ENCODE data around the gene PROCA1.
"Not testable (repeated sequence)": the region's sequence is repeated elsewhere in the genome, so short reads cannot be mapped to it uniquely, and the experiment has no call there.

PROCA1 gene

GRCh38 chr17:28661635-28662526 is 49.8 kb downstream of the PROCA1 start, which contains the start of the genes SDF2 and SUPT6H:
Gene SDF2 (minus strand): TSS chr17:28661906. CDS start chr17:28661876, 30 bp downstream.
Gene SUPT6H (plus strand): TSS chr17:28662205. CDS start chr17:28673402, 11,197 bp downstream.
- Histone ChIP-seq H3K9me3 (ENCODE audit: control insufficient read depth in 2 of 2, low read length in 2 of 2) (no peaks in the 10 kb centered on the region), H3K9ac (ENCODE audit: low read length in 2 of 2) (peak within 1 kb of the TSS; percentile 98 to 100), H3K4me3 (ENCODE audit: low read length in 2 of 2) (peak within 1 kb of the TSS; percentile 99 to 100), H3K27me3 (ENCODE audit: control insufficient read depth in 1 of 2, insufficient read depth in 2 of 2, low read length in 2 of 2) (no peaks in the 10 kb centered on the region), H3K4me1 (ENCODE audit: control insufficient read depth, insufficient read depth, low read length) (peaks cover 23% of the 10 kb centered on the region), H3K36me3 (ENCODE audit: control insufficient read depth in 2 of 2, insufficient read depth in 2 of 2, low read length in 2 of 2) (peaks cover 0 to 5% of the 10 kb centered on the region in 2 donors), H3K27ac (ENCODE audit: low read length) (peak within 1 kb of the TSS; percentile 98)

DNA sequence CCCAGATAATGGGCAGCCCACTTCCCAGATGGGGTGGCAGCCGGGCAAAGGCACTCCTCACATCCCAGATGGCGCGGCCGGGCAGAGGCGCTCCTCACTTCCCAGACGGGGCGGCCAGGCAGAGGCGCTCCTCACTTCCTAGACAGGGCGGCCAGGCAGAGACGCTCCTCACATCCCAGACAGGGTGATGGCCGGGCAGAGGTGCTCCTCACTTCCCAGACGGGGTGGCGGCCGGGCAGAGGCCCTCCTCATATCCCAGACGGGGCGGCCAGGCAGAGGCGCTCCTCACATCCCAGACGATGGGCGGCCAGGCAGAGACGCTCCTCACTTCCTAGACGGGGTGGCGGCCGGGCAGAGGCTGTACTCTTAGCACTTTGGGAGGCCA is 52.2 kb downstream of the PROCA1 start:
- H3K9ac ChIP-seq (ENCODE audit: low read length in 2 of 2); H3K36me3 ChIP-seq (ENCODE audit: control insufficient read depth in 2 of 2, insufficient read depth in 2 of 2, low read length in 2 of 2); H3K27ac ChIP-seq (ENCODE audit: low read length); H3K27me3 ChIP-seq (ENCODE audit: control insufficient read depth in 1 of 2, insufficient read depth in 2 of 2, low read length in 2 of 2); H3K9me3 ChIP-seq (ENCODE audit: control insufficient read depth in 2 of 2, low read length in 2 of 2); H3K4me3 ChIP-seq (ENCODE audit: low read length in 2 of 2): not testable (repeated sequence)
- peaks cover 17% of the 10 kb centered on the region for H3K4me1 ChIP-seq (ENCODE audit: control insufficient read depth, insufficient read depth, low read length)

DNA sequence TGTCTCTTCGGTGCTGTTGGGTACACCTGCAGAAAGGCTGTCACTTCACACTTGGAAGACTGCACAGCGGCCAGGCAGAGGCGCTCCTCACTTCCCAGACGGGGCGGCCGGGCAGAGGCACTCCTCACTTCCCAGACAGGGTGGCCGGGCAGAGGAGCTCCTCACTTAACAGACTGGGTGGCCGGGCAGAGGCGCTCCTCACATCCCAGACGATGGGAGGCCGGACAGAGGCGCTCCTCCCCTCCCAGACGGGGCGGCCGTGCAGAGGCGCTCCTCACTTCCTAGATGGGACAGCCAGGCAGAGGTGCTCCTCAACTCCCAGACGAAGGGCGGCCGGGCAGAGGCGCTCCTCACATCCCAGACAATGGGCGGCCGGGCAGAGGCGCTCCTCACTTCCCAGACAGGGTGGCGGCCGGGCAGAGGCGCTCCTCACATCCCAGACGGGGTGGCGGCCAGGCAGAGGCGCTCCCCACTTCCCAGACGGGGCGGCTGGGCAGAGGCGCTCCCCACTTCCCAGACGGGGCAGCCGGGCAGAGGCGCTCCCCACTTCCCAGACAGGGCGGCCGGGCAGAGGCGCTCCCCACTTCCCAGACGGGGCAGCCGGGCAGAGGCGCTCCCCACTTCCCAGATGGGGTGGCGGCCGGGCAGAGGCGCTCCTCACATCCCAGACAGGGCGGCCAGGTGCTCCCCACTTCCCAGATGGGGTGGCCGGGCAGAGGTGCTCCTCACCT is 52.8 kb downstream of the PROCA1 start:
- not testable (repeated sequence) for H3K9me3 ChIP-seq (ENCODE audit: control insufficient read depth in 2 of 2, low read length in 2 of 2); H3K36me3 ChIP-seq (ENCODE audit: control insufficient read depth in 2 of 2, insufficient read depth in 2 of 2, low read length in 2 of 2); H3K27me3 ChIP-seq (ENCODE audit: control insufficient read depth in 1 of 2, insufficient read depth in 2 of 2, low read length in 2 of 2); H3K4me3 ChIP-seq (ENCODE audit: low read length in 2 of 2); H3K27ac ChIP-seq (ENCODE audit: low read length); H3K9ac ChIP-seq (ENCODE audit: low read length in 2 of 2)
- H3K4me1 ChIP-seq (ENCODE audit: control insufficient read depth, insufficient read depth, low read length), result peaks cover 12% of the 10 kb centered on the region

GRCh38 chr17:28658342-28658741 is 53.3 kb downstream of the PROCA1 start:
- H3K9me3 ChIP-seq (ENCODE audit: control insufficient read depth in 2 of 2, low read length in 2 of 2); H3K27ac ChIP-seq (ENCODE audit: low read length); H3K4me3 ChIP-seq (ENCODE audit: low read length in 2 of 2); H3K9ac ChIP-seq (ENCODE audit: low read length in 2 of 2); H3K4me1 ChIP-seq (ENCODE audit: control insufficient read depth, insufficient read depth, low read length); H3K27me3 ChIP-seq (ENCODE audit: control insufficient read depth in 1 of 2, insufficient read depth in 2 of 2, low read length in 2 of 2): not testable (repeated sequence)
- peaks cover under 1 to 10% of the 10 kb centered on the region in 2 donors for H3K36me3 ChIP-seq (ENCODE audit: control insufficient read depth in 2 of 2, insufficient read depth in 2 of 2, low read length in 2 of 2)

- no peak overlapping the region for H3K27ac ChIP-seq (ENCODE audit: low read length)
- no peaks in the 10 kb centered on the region for H3K27me3 ChIP-seq (ENCODE audit: control insufficient read depth in 1 of 2, insufficient read depth in 2 of 2, low read length in 2 of 2)
- H3K9me3 ChIP-seq (ENCODE audit: control insufficient read depth in 2 of 2, low read length in 2 of 2), result no peaks in the 10 kb centered on the region
- no peak overlapping the region for H3K9ac ChIP-seq (ENCODE audit: low read length in 2 of 2)
- H3K4me1 ChIP-seq (ENCODE audit: control insufficient read depth, insufficient read depth, low read length), result peaks cover under 1% of the 10 kb centered on the region
- no peak overlapping the region for H3K4me3 ChIP-seq (ENCODE audit: low read length in 2 of 2)
- peaks cover 4 to 12% of the 10 kb centered on the region in 2 donors for H3K36me3 ChIP-seq (ENCODE audit: control insufficient read depth in 2 of 2, insufficient read depth in 2 of 2, low read length in 2 of 2)
These were observed 53.9 kb downstream of the PROCA1 start for GRCh38 chr17:28657756-28658155.

DNA sequence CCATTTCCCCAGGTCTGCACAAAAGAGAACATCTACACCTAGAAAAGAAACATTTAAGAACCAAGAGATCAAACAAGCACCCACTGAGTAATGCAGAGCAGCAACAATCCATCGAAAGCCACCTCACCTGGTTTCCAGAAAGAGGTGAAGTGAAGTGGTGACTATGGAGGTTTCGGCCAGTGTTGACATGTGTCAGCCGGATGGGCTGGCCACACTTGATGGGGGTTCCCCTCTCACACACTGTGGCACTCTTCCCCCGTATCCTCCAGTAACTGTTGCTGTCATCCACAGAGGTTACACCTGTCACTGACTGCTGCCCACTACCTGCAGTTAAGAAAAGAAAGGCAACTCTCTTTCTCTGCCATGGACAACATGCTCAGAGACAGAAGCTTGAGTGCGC is 56.5 kb downstream of the PROCA1 start:
- Histone ChIP-seq H3K27ac (ENCODE audit: low read length) (no peak overlapping the region), H3K4me1 (ENCODE audit: control insufficient read depth, insufficient read depth, low read length) (no peaks in the 10 kb centered on the region), H3K9me3 (ENCODE audit: control insufficient read depth in 2 of 2, low read length in 2 of 2) (no peaks in the 10 kb centered on the region), H3K36me3 (ENCODE audit: control insufficient read depth in 2 of 2, insufficient read depth in 2 of 2, low read length in 2 of 2) (peaks cover 7 to 14% of the 10 kb centered on the region in 2 donors), H3K27me3 (ENCODE audit: control insufficient read depth in 1 of 2, insufficient read depth in 2 of 2, low read length in 2 of 2) (no peaks in the 10 kb centered on the region), H3K4me3 (ENCODE audit: low read length in 2 of 2) (no peak overlapping the region), H3K9ac (ENCODE audit: low read length in 2 of 2) (no peak overlapping the region)

Measured in stomach smooth muscle (tissue), 2 donors.